ENCODE data around the gene SDE2. TPM values are rescaled to one million over a fixed set of nuclear protein-coding genes. Genes with fewer than 3 reads are reported as not detected.

SDE2 gene
- total and polyA plus RNA-seq, 10 of the 15 experiments (the other 5 are each of a cell fraction or from before 2014, with no cell fraction given) = 2.7 to 19.4 (median 12.6) TPM

- TF ChIP-seq ZBTB4 (CRISPR knock-in tag; IDR thresholded peaks at IDR 0.05) (no peak), FOXK2 (IDR thresholded peaks at IDR 0.05) (no peak), CBX3 (IDR thresholded peaks at IDR 0.05; ENCODE audit: borderline replicate concordance, low read depth) (no peak), SPI1 (IDR thresholded peaks at IDR 0.05; ENCODE audit: borderline replicate concordance, insufficient read depth, low read depth, low read length) (peak; percentile 99), SMAD5 (IDR thresholded peaks at IDR 0.05; ENCODE audit: low read depth) (no peak), ELK1 (IDR thresholded peaks at IDR 0.05; ENCODE audit: low read depth, low read length) (no peak), SP1 (IDR thresholded peaks at IDR 0.05; ENCODE audit: low read depth, low read length) (no peak), RB1 (IDR thresholded peaks at IDR 0.05; ENCODE audit: borderline replicate concordance) (no peak), NFYA (IDR thresholded peaks at IDR 0.05; ENCODE audit: borderline replicate concordance, low read depth, low read length) (no peak), KLF5 (IDR thresholded peaks at IDR 0.05; ENCODE audit: partially characterized antibody) (no peak), RCOR1 (conservative IDR thresholded peaks at IDR 0.05; ENCODE audit: low read depth, low read length) (no peak), ZNF622 (IDR thresholded peaks at IDR 0.05) (no peak), NRF1 (conservative IDR thresholded peaks at IDR 0.05; ENCODE audit: low read depth, low read length) (no peak), EGR1 (IDR thresholded peaks at IDR 0.05; ENCODE audit: borderline replicate concordance in 1 of 2, low read depth in 2 of 2, low read length in 2 of 2) (no peak), SMC3 (IDR thresholded peaks at IDR 0.05; ENCODE audit: borderline replicate concordance, low read length) (no peak), ZNF687 (IDR thresholded peaks at IDR 0.05) (peak; percentile 71; the same call in 1 of the 2 replicates), IKZF2 (IDR thresholded peaks at IDR 0.05) (peak; percentile 91 to 94; a peak in 3 of 4 replicates), HSF1 (IDR thresholded peaks at IDR 0.05; ENCODE audit: low read depth, low read length) (no peak), IRF5 (IDR thresholded peaks at IDR 0.05; ENCODE audit: borderline replicate concordance) (no peak), IKZF1 (conservative IDR thresholded peaks at IDR 0.05) (peak; percentile 81)
These were observed 30.0 kb upstream of the SDE2 start (continued) for GRCh38 chr1:226029093-226029496.
